GM13976 (cell line): Measurements from ENCODE around the gene FITM2.

Experiments
- DNase-seq: peaks from one replicate; pipeline ENCODE4 v3.0.0; 2012; ENCODE audit warnings: low spot score
- CTCF ChIP-seq: IDR thresholded peaks from 2 replicates; pipeline ENCODE4 v1.5.1; 2012; ENCODE audit warnings: borderline replicate concordance, mild to moderate bottlenecking; ENCODE audit not compliant: insufficient read depth; ENCODE audit errors: extremely low read depth, missing control alignments, control extremely low read depth
- in situ Hi-C: fragments of 300-500 bp; cut with MboI; formaldehyde crosslinking; loops from one replicate; pipeline ENCODE4 v1.12.0; 2022; ENCODE audit warnings: low sequenced_read_pairs, mixed read lengths, inconsistent platforms; ENCODE audit not compliant: unreplicated experiment

Gene FITM2

DNA sequence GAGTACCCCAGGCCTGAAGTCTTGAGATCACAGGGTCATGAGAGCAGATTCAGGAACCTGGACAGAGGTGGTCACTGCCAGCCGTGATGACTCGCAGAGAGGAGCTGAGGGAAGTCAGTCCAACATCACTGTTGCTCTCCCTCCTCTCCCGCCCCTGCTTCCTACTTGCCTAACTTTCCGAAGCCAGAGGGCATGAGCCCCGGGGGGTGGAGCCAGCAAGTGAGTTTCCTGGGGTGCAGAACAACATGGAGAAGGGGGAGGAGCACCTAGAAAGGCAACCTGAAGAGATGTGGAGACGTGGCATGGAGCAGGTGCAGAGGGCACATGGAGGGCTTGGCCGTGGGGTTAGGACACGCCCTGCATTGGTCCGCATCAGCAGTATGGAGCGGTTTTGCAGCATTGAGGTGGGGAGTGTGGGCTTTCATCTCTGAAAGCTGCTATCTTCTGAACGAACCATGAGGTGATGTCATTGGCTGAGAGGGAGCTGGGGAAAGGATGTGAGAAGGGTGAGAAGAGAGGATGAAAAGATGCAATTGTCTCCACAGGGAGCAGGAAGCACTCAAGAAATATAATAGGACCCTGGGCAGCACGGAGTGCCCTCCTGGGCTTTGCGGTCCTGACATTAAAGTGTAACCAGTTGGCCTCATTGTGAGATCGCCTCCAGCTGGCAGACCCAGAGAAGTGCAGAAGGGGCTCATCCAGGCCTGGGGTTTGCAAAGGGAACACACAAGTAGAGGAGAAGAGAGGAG is 38.9 kb downstream of the FITM2 start:
- DNase-seq, result no peak
- no peak for TF ChIP-seq CTCF
- in situ Hi-C loops, result no loop called here

- no peak for TF ChIP-seq CTCF
- DNase-seq, result no peak
- in situ Hi-C loops, result no loop called here
These were observed 42.2 kb downstream of the FITM2 start for GRCh38 chr20:44268802-44269201.

DNA sequence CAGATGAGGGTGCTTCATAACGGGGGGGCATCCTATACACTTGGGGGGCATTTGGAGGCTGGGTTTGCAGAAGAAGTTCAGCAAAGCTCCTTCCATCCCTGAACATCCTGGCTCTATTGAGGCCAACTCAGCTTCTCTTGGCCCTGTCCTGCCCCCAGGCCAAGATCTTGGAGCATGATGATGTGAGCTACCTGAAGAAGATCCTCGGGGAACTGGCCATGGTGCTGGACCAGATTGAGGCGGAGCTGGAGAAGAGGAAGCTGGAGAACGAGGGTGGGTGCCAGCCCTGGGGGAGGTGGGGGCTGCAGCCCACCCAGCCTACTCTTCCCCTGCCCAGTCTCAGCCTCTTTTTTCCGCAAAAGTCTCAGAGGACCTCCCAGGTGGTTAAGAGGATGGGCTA is 46.7 kb downstream of the FITM2 start:
- in situ Hi-C loops, result no loop called here
- no peak for TF ChIP-seq CTCF
- DNase-seq, result no peak

GRCh38 chr20:44258226-44258890 is 52.6 kb downstream of the FITM2 start:
- in situ Hi-C loops, result no loop called here
- TF ChIP-seq CTCF, result no peak
- DNase-seq, result no peak

DNA sequence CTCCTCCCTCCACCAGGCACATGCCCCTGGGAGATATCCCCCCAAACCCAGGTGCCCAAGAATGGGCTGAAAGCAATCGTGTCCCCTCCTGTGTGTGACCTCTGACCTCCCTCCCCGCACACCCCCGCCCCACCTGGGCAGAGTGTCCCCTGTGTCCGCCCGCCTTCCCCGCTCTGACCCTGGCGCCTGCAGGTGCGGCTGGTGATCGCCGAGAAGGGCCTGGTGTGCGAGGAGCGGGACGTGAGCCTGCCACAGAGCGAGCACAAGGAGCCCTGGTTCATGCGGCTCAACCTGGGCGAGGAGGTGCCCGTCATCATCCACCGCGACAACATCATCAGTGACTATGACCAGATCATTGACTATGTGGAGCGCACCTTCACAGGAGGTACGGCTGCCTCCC is 54.0 kb downstream of the FITM2 start:
- in situ Hi-C loops, result no loop called here
- TF ChIP-seq CTCF, result no peak
- DNase-seq, result no peak

DNA sequence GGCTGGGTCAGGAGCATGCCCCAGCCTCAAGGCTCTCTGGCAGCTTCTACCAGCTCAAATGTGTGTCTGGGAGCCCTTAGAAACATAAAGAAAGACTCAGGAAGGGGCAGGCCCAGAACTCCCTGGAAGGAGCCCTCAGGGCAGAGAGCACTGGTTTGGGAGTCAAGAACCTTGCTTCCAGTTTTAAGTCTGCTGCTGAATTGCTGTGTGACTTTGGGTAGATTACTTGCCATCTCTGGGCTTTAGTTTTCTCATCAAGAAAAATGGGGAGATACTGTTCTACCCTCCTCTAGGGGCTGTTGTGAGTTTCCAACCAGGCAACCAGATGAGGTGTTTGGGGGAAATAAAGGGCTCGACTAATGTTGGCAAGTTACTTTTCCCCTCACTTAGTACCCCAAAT is 55.1 kb downstream of the FITM2 start:
- no peak for DNase-seq
- in situ Hi-C loops, result no loop called here
- no peak for TF ChIP-seq CTCF
